Mesendoderm (in vitro differentiated cells): ENCODE measurements around the gene MLH3. TPM values are rescaled to one million over a fixed set of nuclear protein-coding genes. Genes with fewer than 3 reads are reported as not detected.

Experiments
- DNase-seq: peaks from one replicate; pipeline ENCODE4 v3.0.0; 2013
- H2AK5ac ChIP-seq: 2 replicates; pipeline ENCODE4 v1.6.1; 2013; ENCODE audit warnings: low read length, inconsistent platforms
- H2BK120ac ChIP-seq: 2 replicates; pipeline ENCODE4 v1.6.1; 2013; ENCODE audit warnings: low read depth, mild to moderate bottlenecking, low read length, moderate library complexity, mixed read lengths
- H2BK15ac ChIP-seq: replicated peaks from 2 replicates; pipeline ENCODE4 v1.6.1; 2013; ENCODE audit warnings: low read depth, mild to moderate bottlenecking, moderate library complexity
- H2BK5ac ChIP-seq: 2 replicates; pipeline ENCODE4 v1.6.1; 2013; ENCODE audit warnings: low read length, inconsistent platforms
- H3K18ac ChIP-seq: 2 replicates; pipeline ENCODE4 v1.6.1; 2013; ENCODE audit warnings: mild to moderate bottlenecking, low read length, mixed read lengths
- H3K23ac ChIP-seq: one replicate; pipeline ENCODE4 v1.6.1; 2013; ENCODE audit warnings: low read length
- H3K27ac ChIP-seq: 2 replicates; pipeline ENCODE4 v1.5.1; 2013; ENCODE audit warnings: low read depth, mild to moderate bottlenecking, inconsistent platforms, low read length, moderate library complexity
- H3K27me3 ChIP-seq: 2 replicates; pipeline ENCODE4 v1.6.1; 2013; ENCODE audit warnings: low read length, control low read depth, mild to moderate bottlenecking, inconsistent platforms; ENCODE audit not compliant: insufficient read depth, poor library complexity
- H3K36me3 ChIP-seq: 2 replicates; pipeline ENCODE4 v1.6.1; 2013; ENCODE audit warnings: low read length, inconsistent platforms; ENCODE audit not compliant: control insufficient read depth, insufficient read depth
- H3K4ac ChIP-seq: one replicate; pipeline ENCODE4 v1.6.1; 2013; ENCODE audit warnings: low read depth, mild to moderate bottlenecking, low read length, moderate library complexity
- H3K4me1 ChIP-seq: 2 replicates; pipeline ENCODE4 v1.6.1; 2013; ENCODE audit warnings: low read depth, low read length, inconsistent platforms; ENCODE audit not compliant: control insufficient read depth
- H3K4me2 ChIP-seq: 2 replicates; pipeline ENCODE4 v1.6.1; 2013; ENCODE audit warnings: low read length
- H3K4me3 ChIP-seq: 2 replicates; pipeline ENCODE4 v1.5.1; 2013; ENCODE audit warnings: mild to moderate bottlenecking, low read length
- H3K56ac ChIP-seq: one replicate; pipeline ENCODE4 v1.6.1; 2013; ENCODE audit warnings: low read length
- H3K79me1 ChIP-seq: 2 replicates; pipeline ENCODE4 v1.6.1; 2013; ENCODE audit warnings: low read length, inconsistent platforms
- H3K79me2 ChIP-seq: 2 replicates; pipeline ENCODE4 v1.6.1; 2013; ENCODE audit warnings: mild to moderate bottlenecking, low read length; ENCODE audit not compliant: control insufficient read depth, insufficient read depth
- H3K9ac ChIP-seq: 2 replicates; pipeline ENCODE4 v1.6.1; 2013; ENCODE audit warnings: low read length, inconsistent platforms
- H4K5ac ChIP-seq: one replicate; pipeline ENCODE4 v1.6.1; 2013; ENCODE audit warnings: low read length
- H4K8ac ChIP-seq: one replicate; pipeline ENCODE4 v1.6.1; 2013; ENCODE audit warnings: low read depth, mild to moderate bottlenecking, control low read depth, low read length, moderate library complexity
- whole genome bisulfite sequencing: extraction: QIAGEN DNeasy Blood & Tissue Kit; methylation state at CpG from one replicate; pipeline ENCODE4 v1.1.7; 2013; ENCODE audit warnings: low lambda C conversion rate, missing lambda C conversion rate; ENCODE audit not compliant: insufficient coverage; ENCODE audit errors: extremely low coverage; 5-methylcytosine and 5-hydroxymethylcytosine counted together
- small RNA-seq: library from polyadenylated mRNA; stranded (forward); fragments of <200 nt; extraction: miRNeasy Mini kit (QIAGEN cat#:217004); gene quantifications from one replicate; pipeline ENCODE3, GENCODE V24; 2013; ENCODE audit not compliant: insufficient read depth

Gene MLH3

DNA sequence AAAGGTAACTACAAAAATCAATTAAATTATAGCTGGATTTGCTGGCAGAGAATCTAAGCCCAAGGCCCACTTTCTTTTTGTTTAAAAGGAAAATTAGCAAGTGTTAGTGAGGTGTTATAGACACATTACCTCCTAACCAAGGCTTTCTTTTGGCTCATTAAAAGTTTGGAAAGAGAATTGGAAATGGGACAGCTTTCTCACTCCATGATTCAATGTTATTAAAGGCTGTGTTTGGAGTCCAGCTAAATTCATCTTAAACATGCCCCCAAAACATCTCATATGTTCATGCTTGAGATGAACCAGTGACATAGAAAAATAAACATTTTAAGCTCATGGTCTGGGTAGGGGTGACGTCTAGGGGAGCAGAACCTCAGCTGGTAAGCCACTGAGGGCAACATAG lies 82.5 kb downstream of the MLH3 start:
- H3K4me3 ChIP-seq = no peak overlapping the region
- H3K9ac ChIP-seq = no peak overlapping the region
- H3K4ac ChIP-seq = no peak overlapping the region
- H2AK5ac ChIP-seq = no peak overlapping the region
- H2BK5ac ChIP-seq = no peak overlapping the region
- H2BK120ac ChIP-seq = no peak overlapping the region
- DNase-seq = no peak
- H3K79me2 ChIP-seq = no peaks in the 10 kb centered on the region
- H3K27ac ChIP-seq = no peak overlapping the region
- no peak overlapping the region for H3K18ac ChIP-seq
- no peak overlapping the region for H4K8ac ChIP-seq
- no peak overlapping the region for H3K23ac ChIP-seq
- H4K5ac ChIP-seq = no peak overlapping the region
- no peak overlapping the region for H2BK15ac ChIP-seq
- H3K4me1 ChIP-seq = no peaks in the 10 kb centered on the region
- no peak overlapping the region for H3K56ac ChIP-seq
- no peak overlapping the region for H3K4me2 ChIP-seq
- no peaks in the 10 kb centered on the region for H3K79me1 ChIP-seq
- H3K36me3 ChIP-seq = no peaks in the 10 kb centered on the region
- no peaks in the 10 kb centered on the region for H3K27me3 ChIP-seq
- no CpG with 5 or more reads among the region's 1 CpG for WGBS

DNA sequence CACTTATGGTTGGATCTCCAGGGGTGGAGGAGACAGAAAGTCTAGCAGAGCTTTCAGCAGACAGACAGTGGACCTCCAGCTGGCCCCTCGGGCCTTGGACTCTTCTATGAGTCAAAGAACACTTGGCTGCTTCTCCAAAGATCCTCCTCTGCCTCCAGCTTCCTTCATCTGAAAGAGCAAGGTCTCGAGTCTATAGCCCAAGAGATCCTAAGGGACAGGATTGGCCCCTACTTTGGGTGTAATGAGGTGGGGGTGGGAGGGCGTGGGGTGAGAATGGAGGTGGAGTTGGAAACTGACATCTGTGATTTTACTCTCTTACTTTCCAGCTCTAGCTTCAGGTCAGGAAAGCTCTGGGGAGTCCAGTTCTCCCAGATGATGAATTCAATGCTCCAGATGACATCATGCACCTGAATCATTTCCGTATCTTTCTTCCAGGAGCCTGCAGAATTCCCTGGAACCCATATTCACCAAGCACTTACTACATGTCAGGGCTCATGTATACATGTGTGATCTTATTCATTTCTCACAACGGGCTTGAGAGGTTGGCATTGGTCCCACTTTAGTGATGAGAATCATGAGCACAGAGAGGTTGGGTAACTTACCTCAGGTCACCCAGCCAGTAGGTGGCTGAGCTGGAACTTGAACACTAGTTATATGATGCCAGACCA lies 85.6 kb downstream of the MLH3 start:
- H4K8ac ChIP-seq = no peak overlapping the region

GRCh38 chr14:74964787-74965485 lies 86.3 kb downstream of the MLH3 start:
- Histone ChIP-seq H4K8ac (no peak overlapping the region), H2AK5ac (no peak overlapping the region)

More for the DNA sequence above, 85.6 kb downstream of the MLH3 start:
- Histone ChIP-seq H3K4me2 (no peak overlapping the region), H3K79me1 (no peaks in the 10 kb centered on the region), H3K4me1 (no peaks in the 10 kb centered on the region), H4K5ac (no peak overlapping the region), H3K4me3 (no peak overlapping the region), H3K4ac (no peak overlapping the region), H3K23ac (no peak overlapping the region), H3K27ac (no peak overlapping the region), H3K9ac (no peak overlapping the region), H2BK5ac (no peak overlapping the region), H2BK120ac (no peak overlapping the region), H2BK15ac (no peak overlapping the region), H3K56ac (no peak overlapping the region), H3K18ac (no peak overlapping the region), H3K36me3 (no peaks in the 10 kb centered on the region), H2AK5ac (no peak overlapping the region), H3K79me2 (no peaks in the 10 kb centered on the region), H3K27me3 (no peaks in the 10 kb centered on the region)
- WGBS = no CpG with 5 or more reads among the region's 5 CpGs
- no peak for DNase-seq

More at GRCh38 chr14:74964787-74965485, 86.3 kb downstream of the MLH3 start:
- Histone ChIP-seq H3K56ac (no peak overlapping the region), H3K4me1 (no peaks in the 10 kb centered on the region), H3K9ac (no peak overlapping the region), H3K4me3 (no peak overlapping the region), H4K5ac (no peak overlapping the region), H2BK5ac (no peak overlapping the region), H3K23ac (no peak overlapping the region), H2BK120ac (no peak overlapping the region), H2BK15ac (no peak overlapping the region), H3K79me2 (no peaks in the 10 kb centered on the region), H3K27ac (no peak overlapping the region), H3K4me2 (no peak overlapping the region), H3K79me1 (no peaks in the 10 kb centered on the region), H3K18ac (no peak overlapping the region), H3K36me3 (no peaks in the 10 kb centered on the region), H3K27me3 (no peaks in the 10 kb centered on the region), H3K4ac (no peak overlapping the region)
- no peak for DNase-seq
- no CpG with 5 or more reads among the region's 4 CpGs for WGBS

Small RNAs within 50 kb of the gene (small RNA-seq; reads per million reads assigned to genes)
- gene RNU6-689P = not detected
